HepG2 (cell line): ENCODE data around the gene BRD1. TPM values are rescaled to one million over a fixed set of nuclear protein-coding genes. Genes with fewer than 3 reads are reported as not detected.

ENCODE experiments used
- ATAC-seq: fragments of 200-7000 bp; cut with Tn5 transposase; 3 replicates; pipeline ENCODE4 v1.9.1; 2020; ENCODE audit warnings: mild to moderate bottlenecking, moderate library complexity
- BruUV-seq: library from RNA; stranded (reverse); fragments of 400-500 nt; replicated peaks from 2 replicates; lab custom pipeline; 2021; lab: Mats Ljungman, UMichigan
- CTCF ChIA-PET: fragments of 300-600 bp; formaldehyde crosslinking; extraction: SDS; loops from one replicate; lab custom pipeline; 2021; ENCODE audit warnings: low total read pairs, inconsistent platforms, low intra/inter-chr PET ratio; lab: Yijun Ruan, JAX
- POLR2A ChIA-PET: fragments of 350-600 bp; sonication (Branson Sonifier 250); formaldehyde crosslinking; loops from one replicate; lab custom pipeline; 2020; ENCODE audit warnings: antibody characterized with exemption, inconsistent platforms; lab: Yijun Ruan, JAX
- DNase-seq: peaks from one replicate; pipeline ENCODE4 v3.0.0-alpha.2; 2015; ENCODE audit warnings: low spot score
- FAIRE-seq: peaks from 3 replicates; lab custom pipeline; 2011; peaks lifted over from hg19 to GRCh38; lab: Jason Lieb, UNC
- H2AFZ ChIP-seq: one replicate; pipeline ENCODE4 v1.6.1; 2011; ENCODE audit warnings: low read length, inconsistent platforms
- H3K27ac ChIP-seq: fragments of 300-600 bp; 3 replicates; pipeline ENCODE4 v1.8.0; 2011; ENCODE audit warnings: mixed run types, mild to moderate bottlenecking, mixed read lengths, low read length, inconsistent platforms; ENCODE audit not compliant: insufficient read depth; ENCODE audit errors: extremely low read length
- H3K27me3 ChIP-seq, 2 experiments: fragments of 200-600 bp in 1 of 2; 2 replicates in 1 of 2; 3 replicates in 1 of 2; pipeline versions ENCODE4 v1.6.0 to v1.8.0; 2011; ENCODE audit warnings: low read length in 2 of 2, mild to moderate bottlenecking in 2 of 2, moderate library complexity in 2 of 2, inconsistent platforms in 1 of 2; ENCODE audit not compliant: insufficient read depth in 2 of 2, control insufficient read depth in 1 of 2
- H3K36me3 ChIP-seq, 2 experiments: fragments of 200-600 bp in 1 of 2; replicated peaks in 1 of 2; 2 replicates in 1 of 2; 3 replicates in 1 of 2; pipeline versions ENCODE4 v1.5.1 to v1.8.0; 2011; ENCODE audit warnings: low read length in 2 of 2, inconsistent platforms in 1 of 2; ENCODE audit not compliant: insufficient read depth in 2 of 2, control insufficient read depth in 1 of 2
- H3K4me1 ChIP-seq: 2 replicates; pipeline ENCODE4 v1.5.1; 2012; ENCODE audit warnings: low read length, inconsistent platforms; ENCODE audit not compliant: insufficient read depth
- H3K4me2 ChIP-seq: 2 replicates; pipeline ENCODE4 v1.6.0; 2011; ENCODE audit warnings: low read depth, low read length, inconsistent platforms
- H3K4me3 ChIP-seq, 3 experiments: fragments of 200-600 bp in 1 of 3; sonication (generic), shearing (Covaris generic) in 1 of 3; replicated peaks in 1 of 3; 2 replicates each; pipeline ENCODE4 v1.5.1; 2011 to 2016; ENCODE audit warnings: low read length in 3 of 3, inconsistent platforms in 2 of 3, low read depth in 2 of 3, mild to moderate bottlenecking in 2 of 3, control low read depth in 1 of 3, mixed read lengths in 1 of 3; ENCODE audit not compliant: insufficient read depth in 1 of 3
- H3K79me2 ChIP-seq: one replicate; pipeline ENCODE4 v1.6.1; 2011; ENCODE audit warnings: low read length, inconsistent platforms; ENCODE audit not compliant: insufficient read depth
- H3K9ac ChIP-seq: 2 replicates; pipeline ENCODE4 v1.6.0; 2011; ENCODE audit warnings: mild to moderate bottlenecking, low read depth, low read length, inconsistent platforms; ENCODE audit not compliant: insufficient read depth
- H3K9me3 ChIP-seq: 2 replicates; pipeline ENCODE4 v1.5.1; 2012; ENCODE audit warnings: mild to moderate bottlenecking, low read length
- H4K20me1 ChIP-seq: 2 replicates; pipeline ENCODE4 v1.6.0; 2011; ENCODE audit warnings: inconsistent platforms, mild to moderate bottlenecking, low read length, moderate library complexity; ENCODE audit not compliant: insufficient read depth
- AHR ChIP-seq: IDR thresholded peaks from 2 replicates; pipeline ENCODE4 v1.6.1; 2018; ENCODE audit warnings: missing genetic modification reagents, missing compliant biosample characterization
- ATF7-NPFF ChIP-seq: sonication (generic); formaldehyde crosslinking; IDR thresholded peaks from 2 replicates; pipeline ENCODE4 v1.8.1; 2023; ENCODE audit warnings: mild to moderate bottlenecking, low read depth, missing genetic modification reagents, moderate library complexity
- CREM ChIP-seq, 2 experiments: sonication (generic) in 1 of 2; formaldehyde crosslinking in 1 of 2; IDR thresholded peaks; 2 replicates each; pipeline versions ENCODE4 v1.4.0 to v1.6.1; 2016 to 2020; ENCODE audit warnings: antibody characterized with exemption in 1 of 2, mild to moderate bottlenecking in 1 of 2, missing genetic modification reagents in 1 of 2
- ESRRA ChIP-seq: sonication (generic); formaldehyde crosslinking; IDR thresholded peaks from 2 replicates; pipeline ENCODE4 v1.5.1; 2020; ENCODE audit warnings: mild to moderate bottlenecking, low read depth, missing genetic modification reagents
- KAT7 ChIP-seq: IDR thresholded peaks from 2 replicates; pipeline ENCODE4 v1.6.1; 2018; ENCODE audit warnings: borderline replicate concordance, missing compliant biosample characterization
- PAF1 ChIP-seq: IDR thresholded peaks from 2 replicates; pipeline ENCODE4 v1.6.1; 2016; ENCODE audit warnings: missing genetic modification reagents, missing compliant biosample characterization
- RAD51 ChIP-seq: fragments of 450-650 bp; IDR thresholded peaks from 2 replicates; pipeline ENCODE4 v1.6.1; 2016; ENCODE audit warnings: borderline replicate concordance
- RFX1 ChIP-seq: fragments of 450-650 bp; IDR thresholded peaks from 2 replicates; pipeline ENCODE4 v1.6.1; 2017
- SOX13 ChIP-seq, 3 experiments: fragments of 450-650 bp in 1 of 3; sonication (generic) in 1 of 3; formaldehyde crosslinking in 1 of 3; IDR thresholded peaks in 2 of 3; conservative IDR thresholded peaks in 1 of 3; 2 replicates each; pipeline versions ENCODE4 v1.5.0 to v1.6.1; 2016 to 2020; ENCODE audit warnings: antibody characterized with exemption in 1 of 3, mild to moderate bottlenecking in 1 of 3, missing compliant biosample characterization in 1 of 3, missing genetic modification reagents in 1 of 3, moderate library complexity in 1 of 3
- TAF1 ChIP-seq: sonication (generic); formaldehyde crosslinking; IDR thresholded peaks from 2 replicates; pipeline ENCODE4 v1.4.0; 2020; ENCODE audit warnings: missing genetic modification reagents
- TIGD3 ChIP-seq: sonication (generic); formaldehyde crosslinking; IDR thresholded peaks from 2 replicates; pipeline ENCODE4 v1.5.1; 2020; ENCODE audit warnings: mild to moderate bottlenecking, missing genetic modification reagents, borderline replicate concordance
- ZNF281 ChIP-seq: sonication (generic); formaldehyde crosslinking; IDR thresholded peaks from 2 replicates; pipeline ENCODE4 v1.4.0; 2020; ENCODE audit warnings: missing genetic modification reagents, borderline replicate concordance
- ZNF484 ChIP-seq: sonication (generic); formaldehyde crosslinking; IDR thresholded peaks from 2 replicates; pipeline ENCODE4 v1.5.1; 2020; ENCODE audit warnings: mild to moderate bottlenecking, low read depth, missing genetic modification reagents, borderline replicate concordance
- ZNF879 ChIP-seq: sonication (generic); formaldehyde crosslinking; IDR thresholded peaks from 2 replicates; pipeline ENCODE4 v1.8.1; 2023; ENCODE audit warnings: missing genetic modification reagents
- WGBS: methylation state at CpG from one replicate; pipeline ENCODE4 v1.1.6; 2017; ENCODE audit warnings: low lambda C conversion rate; 5-methylcytosine and 5-hydroxymethylcytosine counted together
- in situ Hi-C: cut with HindIII; loops from 2 replicates; pipeline ENCODE4 v1.10.0; 2017; ENCODE audit warnings: low pct_unique_long_range_greater_than_20kb; ENCODE audit not compliant: extremely low pct_ligation_motif_present
- intact Hi-C: fragments of 100-400 bp; cut with micrococcal nuclease; formaldehyde crosslinking; loops from one replicate; pipeline ENCODE4 v1.10.0; 2022; ENCODE audit not compliant: unreplicated experiment
- polyA plus RNA-seq, 8 experiments: library from polyadenylated mRNA; depleted of rRNA in 3 of 8; stranded (reverse) in 7 of 8; unstranded in 1 of 8; fragments of >200 nt; fragmentation: Illumina TruSeq in 4 of 8; extraction: Trizol in 4 of 8; gene quantifications; 2 replicates each; pipeline versions ENCODE4 v1.2.1 to v1.2.3, GENCODE V29; 2011 to 2016; ENCODE audit warnings: low read depth in 4 of 8, missing spikeins in 1 of 8, mixed read lengths in 1 of 8; ENCODE audit not compliant: insufficient read depth in 1 of 8
- total RNA-seq, 5 experiments: library from RNA; depleted of rRNA; stranded (reverse); fragments of >200 nt; fragmentation: Illumina TruSeq; extraction: Trizol; gene quantifications; 2 replicates each; pipeline ENCODE4 v1.2.3, GENCODE V29; 2016; ENCODE audit warnings: low read depth in 1 of 5

Gene BRD1
- total and polyA plus RNA-seq, 2 of the 13 experiments (the other 11 are each of a cell fraction or from before 2014, with no cell fraction given), result 5.1 to 12.0 TPM

GRCh38 chr22:49787861-49788260 lies 39.8 kb downstream of the BRD1 start:
- Histone ChIP-seq H3K9ac (no peak overlapping the region), H3K79me2 (peaks cover 35% of the 10 kb centered on the region), H3K4me2 (no peak overlapping the region), H3K36me3 (peaks cover 52 to 93% of the 10 kb centered on the region in 2 experiments; a peak in 4 of 5 replicates), H3K4me3 (no peak overlapping the region), H3K27ac (no peak overlapping the region), H3K4me1 (peaks cover 27% of the 10 kb centered on the region), H2AFZ (no peak overlapping the region)
- intact Hi-C loops, result no loop called here
- in situ Hi-C loops, result no loop called here
- no peak for ATAC-seq
- no peak for DNase-seq
- ChIA-PET POLR2A (no interaction called here), CTCF (no interaction called here)
- no peak for FAIRE-seq
- 94% methylated on average over 10 of the region's 10 CpGs for WGBS
- no TSS peak for BruUV-seq
- TF ChIP-seq SOX13 (IDR thresholded peaks at IDR 0.05) (no peak), SOX13 (CRISPR knock-in tag; conservative IDR thresholded peaks at IDR 0.05 in 1 of 2, IDR thresholded peaks at IDR 0.05 in 1 of 2) (no peak), KAT7 (CRISPR knock-in tag) (no peak), ZNF879 (CRISPR knock-in tag) (no peak), ESRRA (no peak), TAF1 (CRISPR knock-in tag) (no peak), ATF7-NPFF (CRISPR knock-in tag) (no peak), ZNF281 (CRISPR knock-in tag) (no peak), RAD51 (no peak), CREM (IDR thresholded peaks at IDR 0.05) (no peak), CREM (CRISPR knock-in tag; IDR thresholded peaks at IDR 0.05) (no peak), ZNF484 (CRISPR knock-in tag) (no peak), PAF1 (CRISPR knock-in tag) (no peak), RFX1 (no peak), TIGD3 (CRISPR knock-in tag) (no peak), AHR (no peak)
- TF ChIP-seq, all 625 proteins: peak for 0
- peaks cover 42% of the 10 kb centered on the region; the same call in 1 of the 2 replicates for H4K20me1 ChIP-seq
- H3K27me3 ChIP-seq, result no peaks in the 10 kb centered on the region
- no peaks in the 10 kb centered on the region for H3K9me3 ChIP-seq
